GM12874 (cell line): ENCODE results near the gene ZP1.
A peak's percentile ranks its signal among the peaks of the same experiment; 100 is the strongest.

Experiments
- TF ChIP-seq, protein P1 (sequence below): IDR thresholded peaks from 2 replicates; pipeline ENCODE4 v1.5.1; 2011; ENCODE audit warnings: low read depth, mild to moderate bottlenecking, control low read depth, low read length, moderate library complexity; ENCODE audit not compliant: insufficient read depth

ZP1 gene

DNA sequence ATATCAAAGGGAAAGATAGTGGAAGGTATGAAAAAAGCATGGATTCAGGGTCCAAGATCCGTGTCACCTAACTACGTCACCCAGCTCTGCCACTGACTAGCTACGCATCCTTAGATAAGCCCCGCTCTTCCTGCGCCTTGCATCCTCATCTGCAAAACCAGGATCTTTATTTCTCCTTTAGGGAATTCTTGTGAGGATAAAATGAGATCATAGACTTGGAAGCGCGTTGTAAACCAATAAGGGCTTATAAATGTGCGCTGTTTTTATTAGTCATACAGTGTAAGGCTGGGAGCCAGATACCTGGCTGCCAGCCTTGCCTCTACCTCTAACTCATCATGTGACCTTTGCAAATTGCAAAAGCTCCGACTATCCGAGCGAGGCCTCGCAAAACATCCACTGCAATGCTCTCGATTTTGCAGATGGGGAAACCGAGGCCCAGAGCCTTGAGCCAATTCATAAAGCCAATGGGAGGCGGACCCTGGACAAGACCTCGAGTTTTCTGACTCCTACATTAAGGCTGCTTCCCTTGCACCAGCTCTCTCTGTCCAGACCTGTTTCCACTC lies 38.3 kb downstream of the ZP1 start:
- TF ChIP-seq, protein P1, sequence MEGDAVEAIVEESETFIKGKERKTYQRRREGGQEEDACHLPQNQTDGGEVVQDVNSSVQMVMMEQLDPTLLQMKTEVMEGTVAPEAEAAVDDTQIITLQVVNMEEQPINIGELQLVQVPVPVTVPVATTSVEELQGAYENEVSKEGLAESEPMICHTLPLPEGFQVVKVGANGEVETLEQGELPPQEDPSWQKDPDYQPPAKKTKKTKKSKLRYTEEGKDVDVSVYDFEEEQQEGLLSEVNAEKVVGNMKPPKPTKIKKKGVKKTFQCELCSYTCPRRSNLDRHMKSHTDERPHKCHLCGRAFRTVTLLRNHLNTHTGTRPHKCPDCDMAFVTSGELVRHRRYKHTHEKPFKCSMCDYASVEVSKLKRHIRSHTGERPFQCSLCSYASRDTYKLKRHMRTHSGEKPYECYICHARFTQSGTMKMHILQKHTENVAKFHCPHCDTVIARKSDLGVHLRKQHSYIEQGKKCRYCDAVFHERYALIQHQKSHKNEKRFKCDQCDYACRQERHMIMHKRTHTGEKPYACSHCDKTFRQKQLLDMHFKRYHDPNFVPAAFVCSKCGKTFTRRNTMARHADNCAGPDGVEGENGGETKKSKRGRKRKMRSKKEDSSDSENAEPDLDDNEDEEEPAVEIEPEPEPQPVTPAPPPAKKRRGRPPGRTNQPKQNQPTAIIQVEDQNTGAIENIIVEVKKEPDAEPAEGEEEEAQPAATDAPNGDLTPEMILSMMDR, result no peak

DNA sequence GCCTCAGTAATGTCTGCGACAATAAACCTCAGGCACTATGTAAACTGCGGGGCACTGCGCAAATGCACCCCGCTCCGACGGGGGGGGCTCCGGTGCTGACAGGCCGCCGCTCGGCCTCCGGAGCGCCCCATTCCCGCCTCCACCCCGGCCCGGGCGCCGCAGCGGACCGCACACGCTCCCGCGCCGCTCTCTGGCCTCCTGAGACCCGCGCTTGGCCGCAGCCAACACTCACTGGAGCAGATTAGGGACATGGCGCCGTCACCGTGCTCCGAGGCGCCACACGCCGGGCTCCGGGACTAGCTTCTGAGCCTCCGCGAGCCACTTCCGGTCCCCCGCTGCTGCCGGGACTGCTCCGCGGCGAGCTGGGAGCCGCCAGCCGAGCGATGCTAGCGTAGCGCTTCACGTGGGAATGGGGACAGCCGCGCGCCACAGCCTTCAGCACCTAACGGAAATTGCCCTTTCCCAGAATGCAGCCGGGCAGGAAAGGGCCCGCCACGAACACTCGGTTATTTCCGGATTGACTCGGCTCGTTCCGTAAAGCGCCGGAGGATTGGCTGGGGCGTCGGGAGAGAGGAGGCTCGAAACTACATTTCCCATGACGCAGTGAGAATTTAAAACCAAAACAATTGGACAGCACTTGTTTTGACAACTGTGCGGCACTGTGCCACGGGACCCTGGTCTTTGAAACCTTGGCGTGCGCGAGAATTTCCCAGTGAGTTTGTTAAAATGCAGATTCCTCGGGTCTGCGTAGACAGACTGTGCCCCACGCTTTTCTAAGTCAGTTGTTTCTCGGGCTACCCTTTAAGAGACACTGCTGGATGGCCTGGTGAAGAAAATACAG lies 39.0 kb downstream of the ZP1 start, which contains the start of gene PRPF19:
Gene PRPF19, minus strand, starts transcription at position 454 of the 841 bp plus-strand sequence. Its CDS starts 203 bp downstream, at position 251.
- TF ChIP-seq, protein P1, result no peak

DNA sequence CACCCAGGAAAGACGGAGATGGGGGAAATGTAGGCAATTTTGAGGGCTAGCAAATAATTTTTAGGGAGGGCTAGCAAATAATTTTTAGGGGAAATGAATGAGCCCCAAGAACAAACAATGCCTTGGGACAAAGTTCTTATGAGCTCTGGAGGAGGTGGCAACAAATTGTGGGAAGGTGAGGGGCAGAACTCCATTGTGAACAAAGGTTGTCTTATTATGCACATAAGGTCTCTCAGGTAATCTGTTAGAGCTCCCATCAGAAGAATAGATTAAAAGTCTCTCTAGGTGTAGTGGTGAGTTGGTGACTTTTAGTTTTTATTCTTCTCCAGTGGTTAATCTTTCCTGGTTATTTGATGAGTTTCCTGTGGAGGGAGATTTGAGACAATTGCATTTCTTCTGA lies 41.5 kb downstream of the ZP1 start:
- TF ChIP-seq, protein P1, result no peak

DNA sequence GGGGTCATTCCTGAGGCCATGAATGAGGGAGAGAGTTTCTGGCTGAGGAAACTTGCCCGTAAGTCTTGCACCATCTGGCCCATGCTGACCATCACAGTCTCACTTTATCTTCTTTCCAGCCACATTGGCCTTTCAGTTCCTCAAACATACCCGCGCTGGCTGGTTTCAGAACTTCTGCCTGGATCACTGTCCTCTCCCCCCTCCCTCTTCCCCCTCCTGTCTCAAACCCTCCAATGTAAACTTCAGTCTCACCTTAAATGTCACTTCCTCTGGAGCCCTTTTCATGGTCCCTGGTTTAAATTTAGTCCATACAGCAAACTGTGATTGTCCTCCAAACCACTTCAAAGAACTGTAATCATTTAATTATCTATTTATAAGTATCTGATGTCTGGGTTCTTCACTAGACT lies 42.9 kb downstream of the ZP1 start:
- TF ChIP-seq, protein P1, result no peak

DNA sequence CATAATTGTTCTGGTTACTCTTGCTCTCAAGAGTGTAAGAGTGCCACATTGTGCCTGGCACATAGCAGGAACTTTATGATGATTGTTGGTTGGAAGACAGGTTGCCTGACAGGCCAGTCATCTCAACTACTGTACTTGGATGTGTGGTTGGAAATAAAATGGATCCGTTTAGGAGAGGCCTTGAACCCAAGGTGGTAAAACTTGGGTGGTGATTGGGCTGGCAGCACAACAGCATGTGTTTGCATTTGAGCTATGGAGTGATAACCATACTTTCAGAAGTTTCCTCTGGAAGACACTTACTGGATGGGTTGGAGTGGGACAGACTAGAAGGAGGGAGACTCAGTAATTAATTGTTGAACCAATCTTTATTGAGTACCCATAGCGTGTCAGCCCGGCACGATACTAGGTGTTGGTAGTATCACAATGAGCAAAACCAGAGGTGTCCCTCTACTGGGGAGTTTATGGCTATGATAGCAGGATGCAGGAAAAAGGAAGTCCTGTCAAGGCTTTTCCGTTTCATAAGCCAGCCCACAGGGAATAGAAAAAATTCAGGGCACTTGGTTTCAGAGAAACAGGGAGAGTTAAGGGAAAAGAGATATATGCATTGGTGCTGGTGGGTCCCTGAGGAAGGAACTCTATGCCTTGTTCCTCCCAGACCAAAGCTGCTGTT lies 43.5 kb downstream of the ZP1 start:
- TF ChIP-seq, protein P1, result 0 out of 2 replicates have a peak, but pooled peaks have one; percentile 22

DNA sequence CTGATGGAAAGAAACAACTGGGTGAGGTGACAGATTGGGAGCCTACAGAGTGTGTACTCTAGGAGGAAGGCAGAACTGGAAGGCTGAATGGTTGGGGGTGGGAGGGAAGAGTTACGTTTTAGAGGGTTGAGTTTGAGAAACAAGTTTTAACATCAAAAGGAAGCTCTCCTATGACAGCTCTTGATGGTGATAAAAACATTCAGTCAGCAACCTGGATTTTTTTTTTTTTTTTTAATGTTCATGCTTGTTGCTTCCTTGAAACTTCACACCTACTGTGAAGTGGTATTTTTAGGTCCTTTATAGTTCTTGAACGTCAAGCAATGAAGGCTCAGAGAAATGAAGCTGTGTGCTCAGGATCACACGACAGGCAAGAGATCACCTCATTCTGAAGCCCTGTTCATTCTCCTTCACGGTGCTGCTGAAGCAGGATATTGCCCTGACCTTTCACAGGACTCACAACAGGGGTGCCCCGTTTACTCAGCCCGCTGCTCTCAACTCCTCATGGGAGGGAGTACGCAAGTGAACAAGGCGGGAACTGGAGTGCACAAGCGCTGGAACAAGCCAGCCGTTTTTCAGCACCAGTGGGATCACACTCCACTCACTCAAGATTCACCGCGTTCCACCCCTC lies 45.0 kb downstream of the ZP1 start:
- TF ChIP-seq, protein P1, result no peak
